ENCODE results near the gene PLEKHO1.
A peak's percentile ranks its signal among the peaks of the same experiment; 100 is the strongest.

PLEKHO1 gene

GRCh38 chr1:150160964-150161621, 11.4 kb downstream of the PLEKHO1 start:
- H3K27me3 ChIP-seq, result no peaks in the 10 kb centered on the region
- no peak for TF ChIP-seq CTCF (IDR thresholded peaks at IDR 0.05; ENCODE audit: low read depth, low read length)
- H3K4me1 ChIP-seq, result peaks cover 20% of the 10 kb centered on the region
- no peak for DNase-seq
- H3K4me3 ChIP-seq (ENCODE audit: low read depth, low read length), result no peak overlapping the region
- H3K36me3 ChIP-seq, result peaks cover 33% of the 10 kb centered on the region
- no peaks in the 10 kb centered on the region for H3K9me3 ChIP-seq

- peaks cover 20% of the 10 kb centered on the region for H3K4me1 ChIP-seq
- H3K27me3 ChIP-seq, result no peaks in the 10 kb centered on the region
- no peaks in the 10 kb centered on the region for H3K9me3 ChIP-seq
- H3K4me3 ChIP-seq (ENCODE audit: low read depth, low read length), result no peak overlapping the region; the same call in 1 of the 2 replicates
- DNase-seq, result no peak
- TF ChIP-seq CTCF (IDR thresholded peaks at IDR 0.05; ENCODE audit: low read depth, low read length), result peak; percentile 25
- peaks cover 26% of the 10 kb centered on the region for H3K36me3 ChIP-seq
Observed at GRCh38 chr1:150161747-150162581, 12.2 kb downstream of the PLEKHO1 start.

- no peaks in the 10 kb centered on the region for H3K27me3 ChIP-seq
- H3K4me1 ChIP-seq, result peaks cover 20% of the 10 kb centered on the region
- H3K4me3 ChIP-seq (ENCODE audit: low read depth, low read length), result peak overlapping the region; percentile 56
- no peak for TF ChIP-seq CTCF (IDR thresholded peaks at IDR 0.05; ENCODE audit: low read depth, low read length)
- H3K9me3 ChIP-seq, result no peaks in the 10 kb centered on the region
- no peak for DNase-seq
- H3K36me3 ChIP-seq, result peaks cover 20% of the 10 kb centered on the region
Observed at GRCh38 chr1:150162582-150162861, 12.8 kb downstream of the PLEKHO1 start.

GRCh38 chr1:150162862-150163706, 13.4 kb downstream of the PLEKHO1 start:
- Histone ChIP-seq H3K4me1 (peaks cover 20% of the 10 kb centered on the region), H3K4me3 (ENCODE audit: low read depth, low read length) (peak overlapping the region; percentile 56), H3K27me3 (no peaks in the 10 kb centered on the region), H3K9me3 (no peaks in the 10 kb centered on the region), H3K36me3 (peaks cover 15% of the 10 kb centered on the region)
- TF ChIP-seq CTCF (IDR thresholded peaks at IDR 0.05; ENCODE audit: low read depth, low read length), result 0 out of 2 replicates have a peak, but pooled peaks have one; percentile 8
- DNase-seq, result peak; percentile 86

GRCh38 chr1:150164224-150164623, 14.5 kb downstream of the PLEKHO1 start:
- no peak for DNase-seq
- no peaks in the 10 kb centered on the region for H3K9me3 ChIP-seq
- H3K4me3 ChIP-seq (ENCODE audit: low read depth, low read length), result no peak overlapping the region
- peaks cover 20% of the 10 kb centered on the region for H3K4me1 ChIP-seq
- H3K36me3 ChIP-seq, result peaks cover 8% of the 10 kb centered on the region; the same call in 1 of the 2 replicates
- TF ChIP-seq CTCF (IDR thresholded peaks at IDR 0.05; ENCODE audit: low read depth, low read length), result no peak
- no peaks in the 10 kb centered on the region for H3K27me3 ChIP-seq
